ENCODE results near the gene NAV2. TPM values are rescaled to one million over a fixed set of nuclear protein-coding genes. Genes with fewer than 3 reads are reported as not detected.
A peak's percentile ranks its signal among the peaks of the same experiment; 100 is the strongest.

NAV2 gene
- total and polyA plus RNA-seq, 2 experiments from 2014 or later: 26.0 to 45.0 TPM

DNA sequence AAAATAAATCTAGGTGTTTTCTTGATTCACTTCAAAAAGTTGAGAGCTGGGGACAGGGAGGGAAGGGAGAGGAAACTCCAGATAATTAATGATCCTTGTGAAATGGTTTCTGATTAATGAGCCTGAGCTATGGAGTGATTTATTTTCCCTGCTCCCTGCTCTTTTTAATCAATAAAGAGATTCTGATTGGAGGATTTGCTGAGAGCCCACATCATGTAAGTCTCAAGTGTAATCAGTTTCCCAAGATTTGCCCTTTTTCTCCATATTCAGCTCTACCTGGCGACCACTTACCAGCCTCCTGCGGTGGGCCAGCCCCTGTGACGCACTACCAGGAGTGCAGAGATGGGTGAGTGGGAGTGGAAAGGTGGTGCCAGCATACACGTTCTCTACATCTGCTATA is 114.0 kb downstream of the NAV2 start:
- no peak for ATAC-seq
- no peak for DNase-seq (ENCODE audit: low spot score)
- Histone ChIP-seq H3K9me2 (ENCODE audit: insufficient read depth) (no peaks in the 10 kb centered on the region; the same call in 1 of the 2 replicates), H3K27ac (ENCODE audit: low read depth) (peak overlapping the region; percentile 83), H3K4me2 (no peak overlapping the region), H3K4me3 (no peak overlapping the region), H3K27me3 (ENCODE audit: insufficient read depth) (no peaks in the 10 kb centered on the region), H2AFZ (no peak overlapping the region), H3K36me3 (ENCODE audit: insufficient read depth) (no peaks in the 10 kb centered on the region), H3F3A (replicated peaks; ENCODE audit: low read depth) (peaks cover 4% of the 10 kb centered on the region; the same call in 1 of the 2 replicates), H3K79me2 (replicated peaks; ENCODE audit: insufficient read depth) (peaks cover 83% of the 10 kb centered on the region), H4K20me1 (replicated peaks; ENCODE audit: insufficient read depth) (0 out of 2 replicates have a peak, but pooled peaks cover 3% of the 10 kb centered on the region), H3K4me1 (ENCODE audit: insufficient read depth) (peaks cover 61% of the 10 kb centered on the region)
- Mint-ChIP-seq H3K27me3 (ENCODE audit: insufficient read depth, low read depth, poor library complexity) (no peaks in the 10 kb centered on the region), H3K27ac (peak overlapping the region; percentile 19; the same call in 1 of the 2 replicates), H3K4me3 (no peak overlapping the region), H3K36me3 (ENCODE audit: low read depth) (peaks cover 13% of the 10 kb centered on the region), H3K9me3 (no peaks in the 10 kb centered on the region), H3K4me1 (peaks cover 65% of the 10 kb centered on the region)
- TF ChIP-seq NANOG (IDR thresholded peaks at IDR 0.05; ENCODE audit: borderline replicate concordance) (no peak), EZH2phosphoT487 (IDR thresholded peaks at IDR 0.05; ENCODE audit: unreplicated experiment) (no peak), JUNB (IDR thresholded peaks at IDR 0.05; ENCODE audit: unreplicated experiment) (no peak)
- TF ChIP-seq, protein P1, sequence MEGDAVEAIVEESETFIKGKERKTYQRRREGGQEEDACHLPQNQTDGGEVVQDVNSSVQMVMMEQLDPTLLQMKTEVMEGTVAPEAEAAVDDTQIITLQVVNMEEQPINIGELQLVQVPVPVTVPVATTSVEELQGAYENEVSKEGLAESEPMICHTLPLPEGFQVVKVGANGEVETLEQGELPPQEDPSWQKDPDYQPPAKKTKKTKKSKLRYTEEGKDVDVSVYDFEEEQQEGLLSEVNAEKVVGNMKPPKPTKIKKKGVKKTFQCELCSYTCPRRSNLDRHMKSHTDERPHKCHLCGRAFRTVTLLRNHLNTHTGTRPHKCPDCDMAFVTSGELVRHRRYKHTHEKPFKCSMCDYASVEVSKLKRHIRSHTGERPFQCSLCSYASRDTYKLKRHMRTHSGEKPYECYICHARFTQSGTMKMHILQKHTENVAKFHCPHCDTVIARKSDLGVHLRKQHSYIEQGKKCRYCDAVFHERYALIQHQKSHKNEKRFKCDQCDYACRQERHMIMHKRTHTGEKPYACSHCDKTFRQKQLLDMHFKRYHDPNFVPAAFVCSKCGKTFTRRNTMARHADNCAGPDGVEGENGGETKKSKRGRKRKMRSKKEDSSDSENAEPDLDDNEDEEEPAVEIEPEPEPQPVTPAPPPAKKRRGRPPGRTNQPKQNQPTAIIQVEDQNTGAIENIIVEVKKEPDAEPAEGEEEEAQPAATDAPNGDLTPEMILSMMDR (conservative IDR thresholded peaks at IDR 0.05; ENCODE audit: low read depth in 2 of 2): no peak
- TF ChIP-seq, protein P2, sequence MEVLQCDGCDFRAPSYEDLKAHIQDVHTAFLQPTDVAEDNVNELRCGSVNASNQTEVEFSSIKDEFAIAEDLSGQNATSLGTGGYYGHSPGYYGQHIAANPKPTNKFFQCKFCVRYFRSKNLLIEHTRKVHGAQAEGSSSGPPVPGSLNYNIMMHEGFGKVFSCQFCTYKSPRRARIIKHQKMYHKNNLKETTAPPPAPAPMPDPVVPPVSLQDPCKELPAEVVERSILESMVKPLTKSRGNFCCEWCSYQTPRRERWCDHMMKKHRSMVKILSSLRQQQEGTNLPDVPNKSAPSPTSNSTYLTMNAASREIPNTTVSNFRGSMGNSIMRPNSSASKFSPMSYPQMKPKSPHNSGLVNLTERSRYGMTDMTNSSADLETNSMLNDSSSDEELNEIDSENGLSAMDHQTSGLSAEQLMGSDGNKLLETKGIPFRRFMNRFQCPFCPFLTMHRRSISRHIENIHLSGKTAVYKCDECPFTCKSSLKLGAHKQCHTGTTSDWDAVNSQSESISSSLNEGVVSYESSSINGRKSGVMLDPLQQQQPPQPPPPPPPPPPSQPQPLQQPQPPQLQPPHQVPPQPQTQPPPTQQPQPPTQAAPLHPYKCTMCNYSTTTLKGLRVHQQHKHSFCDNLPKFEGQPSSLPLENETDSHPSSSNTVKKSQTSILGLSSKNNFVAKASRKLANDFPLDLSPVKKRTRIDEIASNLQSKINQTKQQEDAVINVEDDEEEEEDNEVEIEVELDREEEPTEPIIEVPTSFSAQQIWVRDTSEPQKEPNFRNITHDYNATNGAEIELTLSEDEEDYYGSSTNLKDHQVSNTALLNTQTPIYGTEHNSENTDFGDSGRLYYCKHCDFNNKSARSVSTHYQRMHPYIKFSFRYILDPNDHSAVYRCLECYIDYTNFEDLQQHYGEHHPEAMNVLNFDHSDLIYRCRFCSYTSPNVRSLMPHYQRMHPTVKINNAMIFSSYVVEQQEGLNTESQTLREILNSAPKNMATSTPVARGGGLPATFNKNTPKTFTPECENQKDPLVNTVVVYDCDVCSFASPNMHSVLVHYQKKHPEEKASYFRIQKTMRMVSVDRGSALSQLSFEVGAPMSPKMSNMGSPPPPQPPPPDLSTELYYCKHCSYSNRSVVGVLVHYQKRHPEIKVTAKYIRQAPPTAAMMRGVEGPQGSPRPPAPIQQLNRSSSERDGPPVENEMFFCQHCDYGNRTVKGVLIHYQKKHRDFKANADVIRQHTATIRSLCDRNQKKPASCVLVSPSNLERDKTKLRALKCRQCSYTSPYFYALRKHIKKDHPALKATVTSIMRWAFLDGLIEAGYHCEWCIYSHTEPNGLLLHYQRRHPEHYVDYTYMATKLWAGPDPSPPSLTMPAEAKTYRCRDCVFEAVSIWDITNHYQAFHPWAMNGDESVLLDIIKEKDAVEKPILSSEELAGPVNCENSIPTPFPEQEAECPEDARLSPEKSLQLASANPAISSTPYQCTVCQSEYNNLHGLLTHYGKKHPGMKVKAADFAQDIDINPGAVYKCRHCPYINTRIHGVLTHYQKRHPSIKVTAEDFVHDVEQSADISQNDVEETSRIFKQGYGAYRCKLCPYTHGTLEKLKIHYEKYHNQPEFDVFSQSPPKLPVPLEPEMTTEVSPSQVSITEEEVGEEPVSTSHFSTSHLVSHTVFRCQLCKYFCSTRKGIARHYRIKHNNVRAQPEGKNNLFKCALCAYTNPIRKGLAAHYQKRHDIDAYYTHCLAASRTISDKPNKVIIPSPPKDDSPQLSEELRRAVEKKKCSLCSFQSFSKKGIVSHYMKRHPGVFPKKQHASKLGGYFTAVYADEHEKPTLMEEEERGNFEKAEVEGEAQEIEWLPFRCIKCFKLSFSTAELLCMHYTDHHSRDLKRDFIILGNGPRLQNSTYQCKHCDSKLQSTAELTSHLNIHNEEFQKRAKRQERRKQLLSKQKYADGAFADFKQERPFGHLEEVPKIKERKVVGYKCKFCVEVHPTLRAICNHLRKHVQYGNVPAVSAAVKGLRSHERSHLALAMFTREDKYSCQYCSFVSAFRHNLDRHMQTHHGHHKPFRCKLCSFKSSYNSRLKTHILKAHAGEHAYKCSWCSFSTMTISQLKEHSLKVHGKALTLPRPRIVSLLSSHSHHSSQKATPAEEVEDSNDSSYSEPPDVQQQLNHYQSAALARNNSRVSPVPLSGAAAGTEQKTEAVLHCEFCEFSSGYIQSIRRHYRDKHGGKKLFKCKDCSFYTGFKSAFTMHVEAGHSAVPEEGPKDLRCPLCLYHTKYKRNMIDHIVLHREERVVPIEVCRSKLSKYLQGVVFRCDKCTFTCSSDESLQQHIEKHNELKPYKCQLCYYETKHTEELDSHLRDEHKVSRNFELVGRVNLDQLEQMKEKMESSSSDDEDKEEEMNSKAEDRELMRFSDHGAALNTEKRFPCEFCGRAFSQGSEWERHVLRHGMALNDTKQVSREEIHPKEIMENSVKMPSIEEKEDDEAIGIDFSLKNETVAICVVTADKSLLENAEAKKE (CRISPR knock-in tag; IDR thresholded peaks at IDR 0.05): no peak

All from GM23338 (cell line).